Effector memory CD8-positive, alpha-beta T cell (primary cell): ENCODE data around the gene CACNA2D3.

ENCODE experiments used
- ATAC-seq: fragments of 150-1000 bp; cut with Tn5 transposase; replicated peaks from 2 replicates; pipeline ENCODE4 v1.10.0; 2021; ENCODE audit warnings: mild to moderate bottlenecking, moderate library complexity
- DNase-seq, 3 experiments: peaks; one replicate each; pipeline ENCODE4 v3.0.0; 2021
- H3K27ac Mint-ChIP-seq, 2 donors: one replicate each; pipeline ENCODE4 v1.8.0; 2022; ENCODE audit warnings: mild to moderate bottlenecking in 2 of 2, mixed read lengths in 2 of 2, moderate library complexity in 2 of 2
- H3K27me3 Mint-ChIP-seq, 2 donors: one replicate each; pipeline ENCODE4 v1.8.0; 2022; ENCODE audit warnings: mixed read lengths in 2 of 2
- H3K36me3 Mint-ChIP-seq: one replicate; pipeline ENCODE4 v1.8.0; 2022; ENCODE audit warnings: mild to moderate bottlenecking, moderate library complexity, mixed read lengths; ENCODE audit not compliant: insufficient read depth
- H3K4me1 Mint-ChIP-seq, 2 donors: one replicate each; pipeline ENCODE4 v1.8.0; 2022; ENCODE audit warnings: low read depth in 2 of 2, mixed read lengths in 2 of 2
- H3K4me3 Mint-ChIP-seq, 2 donors: one replicate each; pipeline ENCODE4 v1.8.0; 2022; ENCODE audit warnings: mild to moderate bottlenecking in 2 of 2, mixed read lengths in 2 of 2, moderate library complexity in 2 of 2
- H3K9me3 Mint-ChIP-seq, 2 donors: one replicate each; pipeline ENCODE4 v1.8.0; 2022; ENCODE audit warnings: mixed read lengths in 2 of 2

The CACNA2D3 gene

DNA sequence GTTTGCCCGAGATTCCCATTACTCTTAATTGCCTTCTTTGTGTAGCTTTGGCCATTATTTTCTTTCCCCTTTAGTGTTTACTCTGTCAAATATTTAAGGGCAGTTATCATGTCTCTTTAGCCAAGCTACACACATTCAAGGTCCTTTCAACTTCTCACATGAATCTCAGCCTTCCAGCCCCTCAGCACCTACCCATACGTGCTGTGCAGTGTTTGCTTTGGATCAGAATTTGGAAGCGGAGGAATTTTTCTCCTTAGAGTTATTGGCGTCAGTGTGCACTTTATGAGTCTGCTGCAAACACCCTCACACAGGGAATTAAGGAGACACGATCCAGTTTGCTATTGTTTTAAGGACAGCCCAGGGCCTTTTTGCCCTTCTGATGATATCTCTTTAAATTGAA lies 231.6 kb downstream of the CACNA2D3 start:
- H3K4me1 Mint-ChIP-seq, result no peaks in the 10 kb centered on the region
- no peak for ATAC-seq
- DNase-seq, result no peak
- H3K36me3 Mint-ChIP-seq, result no peaks in the 10 kb centered on the region
- no peak overlapping the region for H3K4me3 Mint-ChIP-seq
- peaks cover 0 to 4% of the 10 kb centered on the region in 2 donors for H3K9me3 Mint-ChIP-seq
- H3K27ac Mint-ChIP-seq, result no peak overlapping the region
- no peaks in the 10 kb centered on the region for H3K27me3 Mint-ChIP-seq

DNA sequence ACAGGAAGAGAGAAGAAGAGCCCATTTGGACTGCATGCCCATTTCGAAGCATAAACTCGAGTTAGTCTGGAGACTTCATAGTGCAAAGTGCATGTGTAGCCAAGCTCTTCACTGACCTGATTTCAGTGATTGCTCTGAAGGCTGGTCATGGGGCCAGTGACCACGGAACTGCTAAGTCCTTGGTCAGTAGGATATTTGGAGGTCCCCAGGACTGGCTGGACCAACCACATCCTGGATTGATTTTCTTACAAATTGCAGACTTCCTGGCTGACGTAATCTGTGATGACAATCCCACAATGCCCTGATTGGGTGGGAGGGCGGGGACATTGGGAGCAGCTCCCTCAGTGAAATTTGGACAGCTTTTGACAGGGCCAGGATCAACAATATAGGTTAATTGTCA lies 233.4 kb downstream of the CACNA2D3 start:
- Mint-ChIP-seq H3K4me1 (no peaks in the 10 kb centered on the region), H3K36me3 (no peaks in the 10 kb centered on the region), H3K27me3 (no peaks in the 10 kb centered on the region), H3K27ac (no peak overlapping the region), H3K9me3 (peaks cover 0 to 4% of the 10 kb centered on the region in 2 donors), H3K4me3 (no peak overlapping the region)
- DNase-seq (no peak), ATAC-seq (no peak)

DNA sequence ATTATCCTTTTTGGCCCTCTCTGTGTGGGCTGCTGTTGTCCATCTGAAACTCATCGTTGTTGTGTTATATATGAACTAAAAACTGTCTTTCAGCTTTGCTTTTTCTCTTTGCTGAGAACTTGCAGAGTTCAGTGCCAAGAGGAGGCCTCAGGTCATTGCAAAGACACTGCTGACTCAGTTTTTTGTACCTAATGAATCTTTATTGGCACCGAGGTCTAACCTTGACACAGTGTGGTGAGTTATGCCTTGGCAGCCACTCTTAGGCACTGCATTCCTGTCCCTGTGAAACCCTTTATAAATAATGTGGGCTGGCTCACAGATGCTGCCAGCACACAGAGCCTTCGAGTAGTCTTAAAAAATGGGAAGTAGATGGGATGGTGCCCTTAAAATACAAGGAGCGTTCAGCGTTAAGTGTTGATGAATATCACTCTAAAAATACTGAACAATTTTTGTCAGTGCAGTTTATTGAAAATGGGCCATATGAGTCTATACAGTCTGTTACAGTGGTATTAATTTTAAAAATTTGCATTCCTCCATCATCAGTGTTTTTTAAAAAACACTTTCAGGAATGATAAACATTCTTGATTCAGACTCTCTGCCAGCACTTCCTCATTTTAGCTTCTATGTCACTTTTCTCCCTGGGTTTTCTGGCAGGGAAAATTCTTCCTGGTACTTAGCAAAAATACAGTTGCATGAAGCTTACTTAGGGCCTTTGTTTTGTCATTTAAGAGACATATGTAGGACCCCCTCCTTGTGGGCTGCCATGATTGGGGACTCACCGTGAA lies 234.1 kb downstream of the CACNA2D3 start:
- Mint-ChIP-seq H3K27me3 (no peaks in the 10 kb centered on the region), H3K4me1 (no peaks in the 10 kb centered on the region), H3K9me3 (peaks cover 0 to 4% of the 10 kb centered on the region in 2 donors), H3K4me3 (no peak overlapping the region), H3K27ac (no peak overlapping the region), H3K36me3 (no peaks in the 10 kb centered on the region)
- ATAC-seq (no peak), DNase-seq (no peak)

DNA sequence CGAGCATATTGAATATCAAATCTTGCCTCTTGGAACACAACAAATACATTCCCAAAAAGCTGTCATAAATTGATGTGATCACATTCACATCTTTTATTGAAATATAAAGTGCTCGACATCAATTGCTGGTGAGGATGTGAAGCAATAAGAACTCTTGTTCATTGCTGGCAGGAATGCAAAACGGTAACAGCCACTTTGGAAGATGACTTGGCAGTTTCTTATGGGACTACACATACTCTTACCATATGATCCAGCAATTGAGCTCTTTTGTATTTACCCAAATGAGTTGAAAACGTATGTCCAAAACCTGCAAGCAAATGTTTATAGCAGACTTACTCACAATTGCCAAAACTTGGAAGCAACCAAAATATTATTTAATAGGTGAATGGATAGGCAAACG lies 234.9 kb downstream of the CACNA2D3 start:
- DNase-seq, result no peak
- no peaks in the 10 kb centered on the region for H3K4me1 Mint-ChIP-seq
- H3K36me3 Mint-ChIP-seq, result no peaks in the 10 kb centered on the region
- no peak overlapping the region for H3K27ac Mint-ChIP-seq
- ATAC-seq, result no peak
- no peak overlapping the region for H3K4me3 Mint-ChIP-seq
- H3K9me3 Mint-ChIP-seq, result peaks cover 0 to 6% of the 10 kb centered on the region in 2 donors
- H3K27me3 Mint-ChIP-seq, result no peaks in the 10 kb centered on the region

DNA sequence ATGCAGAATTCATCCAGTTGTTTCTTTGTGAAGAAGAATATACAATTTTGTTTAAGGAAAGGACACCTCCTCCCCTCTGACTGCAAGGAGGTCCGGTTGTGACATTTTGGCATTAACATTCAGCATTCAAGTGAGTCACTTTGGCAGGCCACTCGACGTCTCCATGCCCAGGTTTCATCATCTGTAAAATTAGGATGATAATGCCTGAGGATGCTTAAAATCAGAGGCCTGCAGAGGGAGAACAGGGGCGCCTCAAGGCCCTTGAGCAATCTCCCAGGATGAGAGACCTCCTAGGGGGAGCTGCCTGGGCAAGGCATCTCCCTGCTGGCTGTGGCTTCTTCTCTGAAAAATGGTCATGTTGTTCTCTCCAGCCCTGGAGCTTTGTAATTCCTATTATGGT lies 236.0 kb downstream of the CACNA2D3 start:
- Mint-ChIP-seq H3K9me3 (peaks cover 0 to 6% of the 10 kb centered on the region in 2 donors), H3K4me1 (no peaks in the 10 kb centered on the region), H3K36me3 (no peaks in the 10 kb centered on the region), H3K27ac (no peak overlapping the region), H3K4me3 (no peak overlapping the region), H3K27me3 (no peaks in the 10 kb centered on the region)
- DNase-seq, result no peak
- ATAC-seq, result no peak

DNA sequence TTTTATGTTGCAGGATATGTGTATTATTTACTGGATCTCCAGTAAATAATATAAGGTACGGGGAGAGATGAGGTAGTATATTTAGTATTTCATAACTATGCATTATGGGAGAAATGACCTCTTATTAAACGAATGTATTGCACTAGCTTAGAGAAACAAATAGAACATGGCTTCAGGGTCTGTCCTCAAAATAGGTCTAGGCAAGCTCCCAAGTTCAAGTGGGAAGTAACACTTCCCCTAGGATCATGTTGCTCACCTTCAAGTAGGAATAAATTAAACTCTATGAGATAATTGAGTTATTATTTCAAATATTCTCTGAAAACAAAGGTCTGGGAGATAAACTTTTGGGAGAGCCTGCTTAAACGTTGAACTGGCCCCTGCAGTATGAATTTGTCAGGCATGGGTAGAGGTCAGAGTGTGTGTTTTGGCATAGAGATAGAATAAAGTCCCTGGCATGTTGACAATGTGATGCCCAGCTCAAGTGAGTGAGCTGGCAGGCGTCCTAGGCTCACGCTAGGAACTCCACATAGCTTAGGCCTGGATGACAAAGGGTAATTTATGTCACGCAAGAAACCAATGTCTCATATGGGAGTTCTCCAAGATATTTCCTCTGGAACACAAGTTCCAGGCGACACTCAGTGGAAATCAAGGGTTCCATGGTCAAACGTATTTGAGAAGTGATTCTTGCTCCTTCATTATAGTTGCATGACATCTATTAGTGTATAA lies 236.8 kb downstream of the CACNA2D3 start:
- H3K36me3 Mint-ChIP-seq, result no peaks in the 10 kb centered on the region
- no peaks in the 10 kb centered on the region for H3K27me3 Mint-ChIP-seq
- DNase-seq (no peak), ATAC-seq (no peak)
- peaks cover 0 to 6% of the 10 kb centered on the region in 2 donors for H3K9me3 Mint-ChIP-seq
- no peak overlapping the region for H3K4me3 Mint-ChIP-seq
- no peak overlapping the region for H3K27ac Mint-ChIP-seq
- H3K4me1 Mint-ChIP-seq, result no peaks in the 10 kb centered on the region

DNA sequence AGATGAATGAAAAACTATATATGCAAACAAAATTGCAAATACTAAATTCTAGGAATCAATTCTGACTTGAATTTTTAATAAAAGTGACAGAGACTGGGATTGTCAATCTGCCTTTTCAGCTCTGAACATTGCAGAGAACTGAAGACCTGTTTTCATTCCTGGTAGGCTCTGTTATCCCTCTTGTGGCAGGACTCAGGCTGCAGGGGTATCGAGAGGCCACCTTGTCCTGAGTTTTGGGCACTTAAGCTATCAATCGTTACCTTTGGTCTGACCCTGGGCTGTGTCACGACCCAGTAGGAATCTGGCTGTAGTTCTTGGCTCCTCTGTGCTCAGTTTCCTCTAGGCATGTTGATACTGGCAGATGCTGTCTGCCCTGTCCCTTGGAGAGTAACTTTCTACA lies 238.0 kb downstream of the CACNA2D3 start:
- peaks cover 0 to 4% of the 10 kb centered on the region in 2 donors for H3K9me3 Mint-ChIP-seq
- H3K4me1 Mint-ChIP-seq, result no peaks in the 10 kb centered on the region

DNA sequence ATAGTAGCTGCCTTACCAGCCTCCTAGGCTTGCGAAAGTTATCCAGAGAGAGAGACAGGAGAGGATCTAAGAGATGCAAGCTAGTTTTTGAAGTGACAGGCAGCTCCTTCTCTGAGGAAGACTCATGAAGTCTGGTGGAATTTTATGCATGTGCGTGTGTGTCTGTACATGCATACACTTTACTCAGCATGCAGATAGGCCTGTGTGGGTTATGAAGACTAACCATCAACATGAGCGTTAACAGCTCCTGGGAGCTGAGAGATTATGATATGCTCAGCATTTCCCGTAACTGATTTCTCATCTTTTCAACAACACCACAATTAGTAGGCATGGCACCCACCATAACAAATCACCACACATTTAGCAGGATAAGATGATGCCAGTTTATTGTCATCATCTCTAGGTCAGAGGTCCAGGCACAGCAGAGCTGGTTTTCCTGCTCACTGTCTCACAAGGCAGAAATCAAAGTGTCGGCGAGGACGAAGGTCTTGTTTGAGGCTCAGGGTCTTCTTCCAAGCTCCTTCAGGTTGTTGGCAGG lies 239.5 kb downstream of the CACNA2D3 start:
- DNase-seq, result no peak
- ATAC-seq, result no peak
- Mint-ChIP-seq H3K4me1 (no peaks in the 10 kb centered on the region), H3K27ac (no peak overlapping the region), H3K36me3 (no peaks in the 10 kb centered on the region), H3K27me3 (no peaks in the 10 kb centered on the region), H3K4me3 (no peak overlapping the region), H3K9me3 (peaks cover 0 to 3% of the 10 kb centered on the region in 2 donors)

More for the DNA sequence above, 238.0 kb downstream of the CACNA2D3 start:
- Mint-ChIP-seq H3K27ac (no peak overlapping the region), H3K27me3 (no peaks in the 10 kb centered on the region), H3K4me3 (no peak overlapping the region), H3K36me3 (no peaks in the 10 kb centered on the region)
- ATAC-seq (no peak), DNase-seq (no peak)

DNA sequence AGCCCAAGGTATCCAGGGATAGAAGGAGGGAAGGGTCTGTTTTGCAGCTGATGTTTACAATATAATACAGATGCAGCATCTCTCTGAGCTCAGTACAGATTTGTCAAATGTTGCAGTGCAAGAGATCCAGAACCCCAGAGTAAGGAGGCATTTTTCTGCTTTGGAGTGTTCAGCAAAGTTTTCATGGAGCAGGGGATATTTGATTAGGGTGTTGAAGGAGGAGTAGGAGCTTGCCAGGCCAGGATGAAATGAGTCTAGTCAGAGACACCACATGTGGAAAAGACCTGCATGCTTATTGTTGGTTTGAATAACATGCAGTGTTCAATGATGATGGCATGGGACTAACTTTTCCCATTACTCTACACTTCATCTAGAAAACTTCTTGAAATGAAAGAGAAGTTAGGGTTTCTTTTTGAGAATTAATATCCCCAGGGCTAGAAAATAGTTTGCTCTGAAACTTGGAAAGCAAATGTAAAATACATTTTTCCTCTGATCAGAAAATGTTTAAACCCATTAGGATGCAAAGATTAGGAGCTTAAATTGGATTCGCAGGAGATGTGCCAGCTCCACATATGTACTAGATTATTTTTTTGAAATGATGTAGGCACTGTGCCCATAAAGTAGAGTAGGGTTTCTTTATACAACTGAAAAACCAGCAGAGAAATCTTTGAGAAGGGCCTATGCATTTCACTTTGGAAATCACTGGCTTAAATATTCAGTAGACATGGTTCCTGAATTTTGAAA lies 243.8 kb downstream of the CACNA2D3 start:
- no peaks in the 10 kb centered on the region for H3K27me3 Mint-ChIP-seq
- no peak for ATAC-seq
- no peak overlapping the region for H3K4me3 Mint-ChIP-seq
- H3K4me1 Mint-ChIP-seq, result no peaks in the 10 kb centered on the region
- no peak for DNase-seq
- peaks cover 0 to 2% of the 10 kb centered on the region in 2 donors for H3K9me3 Mint-ChIP-seq
- H3K36me3 Mint-ChIP-seq, result no peaks in the 10 kb centered on the region
- no peak overlapping the region for H3K27ac Mint-ChIP-seq

DNA sequence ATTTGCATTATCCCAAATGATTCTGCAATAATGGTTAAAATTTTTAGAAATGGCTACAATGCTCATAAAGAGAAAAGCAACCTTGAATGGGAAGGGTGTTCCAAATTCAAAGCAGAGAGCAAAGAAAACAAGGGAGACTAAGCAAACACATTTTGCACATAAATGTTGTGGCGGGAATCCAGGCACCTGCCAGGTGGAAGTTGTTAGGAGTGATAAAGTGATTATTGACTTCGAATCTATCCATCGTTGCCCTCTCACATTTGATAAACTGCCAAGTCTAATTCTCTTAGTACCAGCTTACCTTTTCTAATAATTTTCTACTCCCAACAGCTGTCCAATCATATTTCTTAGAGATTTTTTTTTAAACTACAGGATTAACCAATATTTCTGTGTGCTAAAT lies 244.5 kb downstream of the CACNA2D3 start:
- Mint-ChIP-seq H3K4me1 (no peaks in the 10 kb centered on the region), H3K36me3 (no peaks in the 10 kb centered on the region), H3K4me3 (no peak overlapping the region), H3K27me3 (no peaks in the 10 kb centered on the region), H3K9me3 (no peaks in the 10 kb centered on the region), H3K27ac (no peak overlapping the region)
- DNase-seq (no peak), ATAC-seq (no peak)

DNA sequence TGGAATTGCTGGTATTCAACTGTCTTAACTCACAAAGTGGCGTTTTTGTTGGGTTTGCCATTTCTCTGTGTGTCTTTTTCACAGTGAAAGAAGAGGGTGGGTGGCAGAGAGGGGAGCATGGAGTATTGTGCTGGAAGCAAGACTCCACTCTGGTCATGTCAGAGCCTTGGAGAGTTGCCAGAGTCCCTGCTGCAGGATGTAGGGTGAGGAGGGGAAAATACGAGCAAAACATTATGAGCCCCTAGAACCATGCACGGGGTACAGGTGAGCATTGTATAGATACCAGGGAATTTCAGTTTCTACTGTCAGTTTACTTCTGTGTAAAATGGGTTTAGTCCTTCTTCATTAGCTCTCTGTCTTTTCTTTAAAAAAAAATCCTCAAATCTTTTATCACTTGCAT lies 249.9 kb downstream of the CACNA2D3 start:
- H3K4me1 Mint-ChIP-seq, result no peaks in the 10 kb centered on the region
- no peak overlapping the region for H3K4me3 Mint-ChIP-seq
- ATAC-seq (no peak), DNase-seq (no peak)
- no peaks in the 10 kb centered on the region for H3K36me3 Mint-ChIP-seq
- H3K27me3 Mint-ChIP-seq, result peaks cover 0 to 8% of the 10 kb centered on the region in 2 donors
- no peaks in the 10 kb centered on the region for H3K9me3 Mint-ChIP-seq
- H3K27ac Mint-ChIP-seq, result no peak overlapping the region

DNA sequence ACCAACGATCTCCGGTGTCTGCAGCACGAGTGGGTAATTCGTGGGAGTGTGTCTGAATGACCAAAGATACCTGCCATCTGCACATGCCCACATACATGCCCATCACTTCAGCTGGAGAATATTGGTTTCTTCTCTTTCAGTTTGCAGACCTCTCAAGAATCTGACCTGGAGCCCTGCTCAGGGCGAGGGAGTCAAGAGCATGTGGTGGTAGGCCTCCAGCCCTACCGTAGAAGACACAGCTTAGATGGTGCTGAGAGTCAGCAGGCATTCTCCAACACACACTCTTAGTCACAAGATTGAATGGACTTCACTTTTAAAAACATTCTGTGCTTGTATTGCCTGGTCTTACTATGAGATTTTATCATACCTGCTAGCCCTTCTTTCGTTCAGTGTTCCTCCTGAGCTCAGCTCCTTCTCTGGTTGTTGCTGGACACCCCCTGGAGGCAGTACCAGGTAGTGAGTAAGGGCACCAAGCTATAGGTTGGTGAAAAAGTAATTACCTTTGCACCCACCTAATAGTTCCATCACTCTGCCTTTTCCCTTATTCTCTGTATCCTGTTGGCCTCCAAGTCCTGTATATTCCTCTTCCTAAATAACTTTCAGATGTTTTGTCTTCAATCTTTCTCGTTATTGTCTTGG lies 252.0 kb downstream of the CACNA2D3 start:
- Mint-ChIP-seq H3K4me3 (no peak overlapping the region), H3K27ac (no peak overlapping the region), H3K9me3 (no peaks in the 10 kb centered on the region), H3K4me1 (no peaks in the 10 kb centered on the region), H3K36me3 (no peaks in the 10 kb centered on the region), H3K27me3 (peaks cover 0 to 8% of the 10 kb centered on the region in 2 donors)
- ATAC-seq (no peak), DNase-seq (no peak)

DNA sequence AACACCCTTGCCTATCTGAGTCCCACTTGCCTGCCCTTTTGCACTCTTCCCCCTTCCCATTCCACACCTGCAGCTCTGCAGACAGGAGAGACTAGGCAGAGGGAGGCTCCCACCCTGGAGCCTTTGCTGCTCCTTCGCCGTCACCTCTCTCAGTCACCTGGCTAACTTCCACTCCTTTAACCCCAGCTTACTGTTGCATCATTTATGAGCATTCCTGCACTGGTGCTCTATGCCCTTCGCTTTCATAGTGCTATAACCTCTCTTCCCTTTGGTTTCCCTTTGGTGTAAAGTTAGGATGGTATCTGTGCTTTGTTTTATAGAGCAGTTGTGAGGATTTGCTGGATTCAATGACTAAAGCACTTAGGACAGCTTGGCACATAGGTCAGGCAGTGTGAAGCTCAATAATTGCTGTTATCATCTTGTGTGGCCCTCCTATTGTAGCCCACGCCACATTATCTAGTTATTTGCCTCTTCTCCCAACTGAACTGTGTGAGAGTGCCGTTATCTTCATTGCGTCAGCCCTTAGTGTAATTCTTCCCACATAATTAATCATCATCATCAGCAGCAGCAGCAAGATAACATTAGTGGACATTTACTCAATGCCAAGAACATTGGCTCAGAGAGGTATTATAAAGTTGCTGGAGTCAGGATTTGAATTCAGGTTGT lies 253.9 kb downstream of the CACNA2D3 start:
- no peak for ATAC-seq
- no peaks in the 10 kb centered on the region for H3K36me3 Mint-ChIP-seq
- H3K4me1 Mint-ChIP-seq, result no peaks in the 10 kb centered on the region
- H3K9me3 Mint-ChIP-seq, result no peaks in the 10 kb centered on the region
- DNase-seq, result no peak
- no peak overlapping the region for H3K27ac Mint-ChIP-seq
- no peak overlapping the region for H3K4me3 Mint-ChIP-seq
- H3K27me3 Mint-ChIP-seq, result peaks cover 0 to 8% of the 10 kb centered on the region in 2 donors
